Fibroblast of lung (primary cell): Measurements from ENCODE around the gene PPFIBP2. TPM values are rescaled to one million over a fixed set of nuclear protein-coding genes. Genes with fewer than 3 reads are reported as not detected.

ENCODE experiments used
- DNase-seq, 2 donors: peaks; one replicate each; pipeline versions ENCODE4 v3.0.0 to v3.0.0-alpha.2; 2010; ENCODE audit warnings: low read depth in 2 of 2
- H2AFZ ChIP-seq: 2 replicates; pipeline ENCODE4 v1.5.1; 2012; ENCODE audit warnings: low read length, control low read depth, inconsistent platforms
- H3K27ac ChIP-seq: 2 replicates; pipeline ENCODE4 v1.5.1; 2011; ENCODE audit warnings: low read length, control low read depth; ENCODE audit not compliant: insufficient read depth
- H3K27me3 ChIP-seq: 2 replicates; pipeline ENCODE4 v1.5.1; 2011; ENCODE audit warnings: mild to moderate bottlenecking, low read length; ENCODE audit not compliant: control insufficient read depth, insufficient read depth
- H3K36me3 ChIP-seq: 2 replicates; pipeline ENCODE4 v1.5.1; 2011; ENCODE audit warnings: low read length; ENCODE audit not compliant: control insufficient read depth, insufficient read depth
- H3K4me1 ChIP-seq: 2 replicates; pipeline ENCODE4 v1.5.1; 2011; ENCODE audit warnings: low read length; ENCODE audit not compliant: control insufficient read depth, insufficient read depth; ENCODE audit errors: extremely low read depth
- H3K4me2 ChIP-seq: 2 replicates; pipeline ENCODE4 v1.5.1; 2011; ENCODE audit warnings: low read length, control low read depth; ENCODE audit not compliant: insufficient read depth; ENCODE audit errors: extremely low read depth
- H3K4me3 ChIP-seq, 4 experiments: fragments of 200-600 bp in 1 of 4; sonication (generic) in 1 of 4; replicated peaks in 1 of 4; 2 replicates each; pipeline ENCODE4 v1.5.1; 2011 to 2016; ENCODE audit warnings: low read length in 4 of 4, low read depth in 3 of 4, mild to moderate bottlenecking in 3 of 4, control low read depth in 2 of 4, inconsistent platforms in 1 of 4, mixed read lengths in 1 of 4; ENCODE audit not compliant: insufficient read depth in 1 of 4; ENCODE audit errors: control extremely low read depth in 1 of 4
- H3K79me2 ChIP-seq: 2 replicates; pipeline ENCODE4 v1.5.1; 2012; ENCODE audit warnings: mild to moderate bottlenecking, low read length, inconsistent platforms; ENCODE audit not compliant: control insufficient read depth, insufficient read depth
- H3K9ac ChIP-seq: 2 replicates; pipeline ENCODE4 v1.5.1; 2011; ENCODE audit warnings: mild to moderate bottlenecking, low read length, control low read depth; ENCODE audit not compliant: insufficient read depth
- H3K9me3 ChIP-seq: 2 replicates; pipeline ENCODE4 v1.5.1; 2012; ENCODE audit warnings: low read depth, low read length; ENCODE audit not compliant: control insufficient read depth, insufficient read depth
- H4K20me1 ChIP-seq: 2 replicates; pipeline ENCODE4 v1.5.1; 2011; ENCODE audit warnings: low read length; ENCODE audit not compliant: control insufficient read depth, insufficient read depth; ENCODE audit errors: extremely low read depth
- CTCF ChIP-seq, 2 donors: IDR thresholded peaks in 1 of 2; conservative IDR thresholded peaks in 1 of 2; 1 replicate in 1 of 2; 2 replicates in 1 of 2; pipeline ENCODE4 v1.5.1; 2011 to 2012; ENCODE audit warnings: low read length in 2 of 2, control low read depth in 1 of 2, inconsistent platforms in 1 of 2, low read depth in 1 of 2, mild to moderate bottlenecking in 1 of 2
- EZH2 ChIP-seq: IDR thresholded peaks from 2 replicates; pipeline ENCODE4 v1.5.1; 2012; ENCODE audit warnings: low read length, control low read depth, mild to moderate bottlenecking; ENCODE audit errors: missing control alignments
- polyA plus RNA-seq, 2 donors: library from polyadenylated mRNA; depleted of rRNA in 1 of 2; stranded (reverse) in 1 of 2; unstranded in 1 of 2; fragments of >200 nt; gene quantifications; 2 replicates each; pipeline ENCODE4 v1.2.1, GENCODE V29; 2011 to 2012; ENCODE audit warnings: missing spikeins in 1 of 2
- total RNA-seq: library from RNA; depleted of rRNA; stranded (reverse); fragments of >200 nt; gene quantifications from 2 replicates; pipeline ENCODE4 v1.2.1, GENCODE V29; 2014

PPFIBP2 gene
- total and polyA plus RNA-seq, 2 donors (not counting 1 experiment from before 2014, with no cell fraction given), result 11.4 to 38.8 TPM

- H4K20me1 ChIP-seq, result no peaks in the 10 kb centered on the region
- peaks cover 1% of the 10 kb centered on the region for H3K4me1 ChIP-seq
- no peak for DNase-seq
- no peak overlapping the region for H3K4me3 ChIP-seq
- H3K36me3 ChIP-seq, result no peaks in the 10 kb centered on the region
- no peak overlapping the region for H3K27ac ChIP-seq
- TF ChIP-seq EZH2 (no peak), CTCF (conservative IDR thresholded peaks at IDR 0.05 in 1 of 2, IDR thresholded peaks at IDR 0.05 in 1 of 2; ENCODE audit: low read depth in 1 of 2, low read length in 2 of 2) (no peak)
- no peak overlapping the region for H3K4me2 ChIP-seq
- H2AFZ ChIP-seq, result no peak overlapping the region
- no peaks in the 10 kb centered on the region for H3K27me3 ChIP-seq
- H3K9ac ChIP-seq, result no peak overlapping the region
- no peaks in the 10 kb centered on the region for H3K79me2 ChIP-seq
- no peaks in the 10 kb centered on the region for H3K9me3 ChIP-seq
These were observed 83.8 kb downstream of the PPFIBP2 start for GRCh38 chr11:7597620-7598019.

GRCh38 chr11:7599209-7599608, 85.4 kb downstream of the PPFIBP2 start:
- no peak for TF ChIP-seq CTCF (conservative IDR thresholded peaks at IDR 0.05 in 1 of 2, IDR thresholded peaks at IDR 0.05 in 1 of 2; ENCODE audit: low read depth in 1 of 2, low read length in 2 of 2)
- TF ChIP-seq EZH2, result no peak
- no peaks in the 10 kb centered on the region for H4K20me1 ChIP-seq

GRCh38 chr11:7600205-7600775, 86.5 kb downstream of the PPFIBP2 start:
- Histone ChIP-seq H3K4me2 (no peak overlapping the region), H3K9me3 (no peaks in the 10 kb centered on the region), H3K36me3 (no peaks in the 10 kb centered on the region), H3K27me3 (no peaks in the 10 kb centered on the region), H3K9ac (no peak overlapping the region), H2AFZ (no peak overlapping the region), H3K27ac (no peak overlapping the region), H3K4me1 (no peaks in the 10 kb centered on the region), H3K4me3 (no peak overlapping the region), H4K20me1 (no peaks in the 10 kb centered on the region), H3K79me2 (no peaks in the 10 kb centered on the region)
- peak; percentile 16 to 75 for DNase-seq
- TF ChIP-seq EZH2 (no peak), CTCF (conservative IDR thresholded peaks at IDR 0.05 in 1 of 2, IDR thresholded peaks at IDR 0.05 in 1 of 2; ENCODE audit: low read depth in 1 of 2, low read length in 2 of 2) (no peak)

More at GRCh38 chr11:7599209-7599608, 85.4 kb downstream of the PPFIBP2 start:
- no peak overlapping the region for H3K4me3 ChIP-seq
- no peak overlapping the region for H2AFZ ChIP-seq
- H3K27me3 ChIP-seq, result no peaks in the 10 kb centered on the region
- H3K9me3 ChIP-seq, result no peaks in the 10 kb centered on the region
- H3K9ac ChIP-seq, result no peak overlapping the region
- DNase-seq, result no peak
- no peaks in the 10 kb centered on the region for H3K4me1 ChIP-seq
- no peak overlapping the region for H3K27ac ChIP-seq
- H3K79me2 ChIP-seq, result no peaks in the 10 kb centered on the region
- no peak overlapping the region for H3K4me2 ChIP-seq
- no peaks in the 10 kb centered on the region for H3K36me3 ChIP-seq
